HG02870 (cell line): ENCODE results near the gene OR6K6.

Source experiments
- ATAC-seq: cut with Tn5 transposase; IDR thresholded peaks from one replicate; pipeline ENCODE4 v1.9.1; 2021; ENCODE audit warnings: mild to moderate bottlenecking, moderate library complexity; ENCODE audit not compliant: unreplicated experiment

Gene OR6K6

DNA sequence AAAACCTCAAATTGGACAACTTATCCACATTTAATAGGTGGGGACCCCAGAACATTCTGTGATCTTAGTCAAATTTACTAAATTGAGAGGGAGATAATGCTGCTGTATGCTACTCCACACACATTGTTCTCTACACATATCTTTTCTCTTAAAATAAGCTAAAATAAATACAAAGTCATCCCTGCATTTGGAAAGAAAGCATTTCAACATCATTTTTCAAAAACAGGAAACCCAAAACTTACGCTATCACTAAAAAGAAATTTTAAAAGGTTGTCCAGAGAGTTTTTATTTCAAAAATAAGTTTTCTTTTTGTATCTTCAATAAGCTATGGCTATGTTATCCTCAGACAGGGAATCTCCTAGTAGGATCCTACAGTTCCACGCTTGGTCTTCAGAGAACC lies 46.0 kb downstream of the OR6K6 start:
- ATAC-seq, result no peak

DNA sequence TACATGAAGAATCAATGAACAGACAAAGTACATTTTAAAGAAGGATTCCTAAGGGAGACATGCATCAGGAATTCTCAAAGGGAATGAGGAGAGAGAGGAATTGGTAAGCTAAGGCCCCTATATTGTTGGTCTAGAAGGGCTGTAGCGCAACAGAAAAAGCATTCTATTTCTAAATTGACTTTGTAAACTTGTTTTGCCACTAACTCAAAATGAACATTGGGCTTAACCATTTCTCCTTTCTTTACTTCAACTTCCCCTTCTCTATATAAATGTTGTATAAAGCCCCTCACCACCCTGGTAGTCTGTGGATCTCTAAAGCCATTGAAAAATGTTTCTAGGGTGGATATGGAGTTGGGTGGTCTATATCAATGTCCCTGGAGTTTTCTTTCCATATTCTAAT lies 46.9 kb downstream of the OR6K6 start:
- no peak for ATAC-seq

DNA sequence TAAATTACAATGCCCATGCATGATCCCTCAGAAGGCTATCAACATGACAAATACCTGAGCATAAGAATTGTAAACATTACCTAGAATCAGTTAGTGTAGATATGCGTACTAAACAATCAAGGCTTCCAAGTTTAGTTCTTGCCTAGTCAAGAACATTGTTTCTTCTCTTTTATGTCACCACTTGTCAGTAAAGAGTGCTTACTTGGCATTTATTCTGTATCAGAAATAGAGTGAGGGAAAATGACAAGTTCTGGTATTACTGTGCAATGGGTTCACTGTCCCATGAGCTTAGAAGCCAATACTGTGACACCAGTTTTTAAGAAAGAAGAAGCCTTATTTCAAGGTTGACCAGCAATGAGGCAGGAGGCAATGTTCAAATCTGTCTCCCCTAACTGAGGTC lies 49.2 kb downstream of the OR6K6 start:
- no peak for ATAC-seq
